IMR-90 (cell line): Measurements from ENCODE around the gene TAOK1. TPM values are rescaled to one million over a fixed set of nuclear protein-coding genes. Genes with fewer than 3 reads are reported as not detected.

Experiments
- ATAC-seq: fragments of 200-7000 bp; cut with Tn5 transposase; 2 replicates; pipeline ENCODE4 v1.9.1; 2020; ENCODE audit warnings: low read depth, mild to moderate bottlenecking, moderate library complexity
- BruUV-seq: library from RNA; stranded (reverse); fragments of 400-500 nt; replicated peaks from 2 replicates; lab custom pipeline; 2021; lab: Mats Ljungman, UMichigan
- CTCF ChIA-PET: fragments of 300-600 bp; formaldehyde crosslinking; extraction: SDS; loops from one replicate; lab custom pipeline; 2021; ENCODE audit warnings: antibody characterized with exemption; lab: Yijun Ruan, JAX
- POLR2A ChIA-PET: fragments of 300-600 bp; sonication (Branson Sonifier 250); formaldehyde crosslinking; loops from one replicate; lab custom pipeline; 2022; ENCODE audit warnings: antibody characterized with exemption; ENCODE audit not compliant: unreplicated experiment; lab: Charles Lee
- DNase-seq: peaks from one replicate; pipeline ENCODE4 v3.0.0; 2013
- H2AFZ ChIP-seq: replicated peaks from 2 replicates; pipeline ENCODE3; 2013; ENCODE audit warnings: low read length, mild to moderate bottlenecking; ENCODE audit not compliant: poor library complexity
- H2AK5ac ChIP-seq: 2 replicates; pipeline ENCODE4 v1.6.1; 2013; ENCODE audit warnings: low read depth, low read length, inconsistent platforms
- H2AK9ac ChIP-seq: replicated peaks from 2 replicates; pipeline ENCODE3; 2013; ENCODE audit warnings: mild to moderate bottlenecking, low read depth, low read length, moderate library complexity; ENCODE audit not compliant: poor library complexity
- H2BK120ac ChIP-seq: 2 replicates; pipeline ENCODE4 v1.6.1; 2013; ENCODE audit warnings: low read depth, low read length, inconsistent platforms
- H2BK15ac ChIP-seq: 3 replicates; pipeline ENCODE4 v1.6.1; 2013; ENCODE audit warnings: low read depth, low read length, inconsistent platforms
- H2BK20ac ChIP-seq: 2 replicates; pipeline ENCODE4 v1.6.1; 2013; ENCODE audit warnings: low read depth, mild to moderate bottlenecking, inconsistent platforms, low read length, moderate library complexity
- H2BK5ac ChIP-seq: 2 replicates; pipeline ENCODE4 v1.6.1; 2013; ENCODE audit warnings: mild to moderate bottlenecking, low read depth, low read length, inconsistent platforms; ENCODE audit not compliant: poor library complexity, severe bottlenecking
- H3K14ac ChIP-seq: replicated peaks from 2 replicates; pipeline ENCODE4 v1.6.1; 2013; ENCODE audit warnings: low read depth, low read length, inconsistent platforms
- H3K18ac ChIP-seq: 2 replicates; pipeline ENCODE4 v1.6.1; 2013; ENCODE audit warnings: low read depth, low read length, control low read depth
- H3K23ac ChIP-seq: 2 replicates; pipeline ENCODE4 v1.6.1; 2013; ENCODE audit warnings: low read depth, low read length, inconsistent platforms
- H3K27ac ChIP-seq: 2 replicates; pipeline ENCODE4 v1.5.1; 2013; ENCODE audit warnings: mild to moderate bottlenecking, control low read depth, low read length; ENCODE audit not compliant: insufficient read depth
- H3K27me3 ChIP-seq: 2 replicates; pipeline ENCODE4 v1.6.1; 2013; ENCODE audit warnings: low read length; ENCODE audit not compliant: control insufficient read depth, insufficient read depth
- H3K36me3 ChIP-seq: 2 replicates; pipeline ENCODE4 v1.6.1; 2013; ENCODE audit warnings: low read length, mixed read lengths; ENCODE audit not compliant: control insufficient read depth, insufficient read depth
- H3K4ac ChIP-seq: 2 replicates; pipeline ENCODE4 v1.6.1; 2013; ENCODE audit warnings: low read depth, low read length, inconsistent platforms
- H3K4me1 ChIP-seq: 2 replicates; pipeline ENCODE4 v1.6.1; 2013; ENCODE audit warnings: low read length, mixed read lengths; ENCODE audit not compliant: control insufficient read depth, insufficient read depth
- H3K4me2 ChIP-seq: 2 replicates; pipeline ENCODE4 v1.6.1; 2013; ENCODE audit warnings: low read depth, mild to moderate bottlenecking, control low read depth, low read length, moderate library complexity
- H3K4me3 ChIP-seq: 2 replicates; pipeline ENCODE4 v1.5.1; 2013; ENCODE audit warnings: low read depth, mild to moderate bottlenecking, control low read depth, low read length, moderate library complexity; ENCODE audit not compliant: insufficient read depth
- H3K56ac ChIP-seq: 2 replicates; pipeline ENCODE4 v1.6.1; 2013; ENCODE audit warnings: low read length, inconsistent platforms; ENCODE audit not compliant: insufficient read depth; ENCODE audit errors: extremely low read depth
- H3K79me1 ChIP-seq, 2 experiments: 2 replicates each; pipeline ENCODE4 v1.6.1; 2013; ENCODE audit warnings: low read length in 2 of 2, inconsistent platforms in 1 of 2, low read depth in 1 of 2
- H3K9ac ChIP-seq: 2 replicates; pipeline ENCODE4 v1.6.1; 2013; ENCODE audit warnings: low read depth, low read length, control low read depth
- H3K9me1 ChIP-seq: 2 replicates; pipeline ENCODE4 v1.6.1; 2013; ENCODE audit warnings: low read length, inconsistent platforms; ENCODE audit not compliant: insufficient read depth
- H3K9me3 ChIP-seq: 2 replicates; pipeline ENCODE4 v1.6.1; 2013; ENCODE audit warnings: low read length; ENCODE audit not compliant: control insufficient read depth, insufficient read depth
- H4K20me1 ChIP-seq: 2 replicates; pipeline ENCODE4 v1.6.1; 2013; ENCODE audit warnings: low read length, inconsistent platforms; ENCODE audit not compliant: insufficient read depth
- H4K5ac ChIP-seq: 2 replicates; pipeline ENCODE4 v1.6.1; 2013; ENCODE audit warnings: mild to moderate bottlenecking, low read depth, low read length, control low read depth
- H4K8ac ChIP-seq, 2 experiments: 2 replicates each; pipeline ENCODE4 v1.6.1; 2013; ENCODE audit warnings: low read depth in 2 of 2, low read length in 2 of 2, control low read depth in 1 of 2, inconsistent platforms in 1 of 2
- H4K91ac ChIP-seq: 2 replicates; pipeline ENCODE4 v1.6.1; 2013; ENCODE audit warnings: low read depth, low read length, inconsistent platforms; ENCODE audit not compliant: insufficient read depth
- POLR2A ChIP-seq: IDR thresholded peaks from 2 replicates; pipeline ENCODE4 v1.6.1; 2012; ENCODE audit warnings: mild to moderate bottlenecking, low read depth, low read length
- WGBS, 2 experiments: methylation state at CpG; one replicate each; pipeline versions ENCODE4 v1.1.5 to v1.1.7; 2013; ENCODE audit warnings: missing lambda C conversion rate in 2 of 2; ENCODE audit not compliant: insufficient read length in 1 of 2; ENCODE audit errors: extremely low coverage in 2 of 2; 5-methylcytosine and 5-hydroxymethylcytosine counted together
- dilution Hi-C: fragments of 300-500 bp; cut with HindIII; formaldehyde crosslinking; loops from one replicate; pipeline ENCODE4 v1.14.3; 2018; ENCODE audit warnings: low sequenced_read_pairs; ENCODE audit not compliant: unreplicated experiment
- in situ Hi-C: fragments of 300-500 bp; cut with MboI; formaldehyde crosslinking; loops from 3 replicates; pipeline ENCODE4 v1.14.3; 2019; ENCODE audit warnings: low sequenced_read_pairs, inconsistent platforms, mixed read lengths
- intact Hi-C: fragments of 100-400 bp; cut with micrococcal nuclease; formaldehyde crosslinking; loops from 2 replicates; pipeline ENCODE4 v1.10.0; 2022
- polyA plus RNA-seq, 3 experiments: library from polyadenylated mRNA; depleted of rRNA; stranded (reverse); fragments of >200 nt; gene quantifications; 2 replicates each; pipeline ENCODE4 v1.2.3, GENCODE V29; 2012; ENCODE audit warnings: low replicate concordance in 1 of 3
- total RNA-seq: library from RNA; depleted of rRNA; stranded (reverse); fragments of >200 nt; gene quantifications from 2 replicates; pipeline ENCODE4 v1.2.3, GENCODE V29; 2012

The TAOK1 gene
- total and polyA plus RNA-seq, 2 of the 4 experiments (the other 2 are of a cell fraction): 9.8 to 91.8 TPM

DNA sequence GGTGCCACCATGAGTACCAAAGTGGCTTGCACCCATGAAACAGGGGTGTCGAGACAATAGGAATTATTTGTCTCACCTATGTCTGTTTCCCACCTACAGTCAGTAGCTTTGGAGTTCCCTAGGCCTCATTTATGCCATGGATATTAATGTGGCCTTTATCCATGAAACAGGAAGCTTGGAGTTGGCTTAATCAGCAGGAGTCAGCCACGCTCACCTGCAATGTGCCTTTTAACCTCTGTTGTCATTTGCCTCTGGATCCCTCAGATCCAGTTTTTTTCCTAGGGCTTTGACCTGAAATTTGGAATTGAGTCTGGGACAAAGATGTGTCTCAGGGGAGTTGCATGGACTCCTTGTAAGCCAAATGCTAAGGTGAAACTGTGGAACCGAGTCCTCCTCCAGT lies 44.4 kb downstream of the TAOK1 start:
- Histone ChIP-seq H2BK20ac (no peak overlapping the region), H2AK9ac (no peak overlapping the region), H3K4me3 (no peak overlapping the region), H3K4ac (no peak overlapping the region), H4K20me1 (peaks cover 84% of the 10 kb centered on the region), H3K27ac (no peak overlapping the region), H3K4me2 (no peak overlapping the region), H2AFZ (no peak overlapping the region), H3K9me3 (no peaks in the 10 kb centered on the region), H3K23ac (no peak overlapping the region), H3K4me1 (peaks cover 4% of the 10 kb centered on the region), H3K56ac (no peak overlapping the region), H4K91ac (no peak overlapping the region), H2AK5ac (no peak overlapping the region), H3K9ac (no peak overlapping the region), H2BK120ac (no peak overlapping the region), H3K14ac (no peak overlapping the region), H3K27me3 (no peaks in the 10 kb centered on the region), H4K5ac (no peak overlapping the region), H2BK15ac (no peak overlapping the region), H3K18ac (no peak overlapping the region), H4K8ac (no peak overlapping the region), H2BK5ac (no peak overlapping the region), H3K9me1 (peaks cover 13% of the 10 kb centered on the region), H3K79me1 (peaks cover 10 to 73% of the 10 kb centered on the region in 2 experiments; a peak in 3 of 4 replicates), H3K36me3 (peaks cover 2% of the 10 kb centered on the region; the same call in 1 of the 2 replicates)
- no TSS peak for BruUV-seq
- no peak for ATAC-seq
- in situ Hi-C loops: no loop called here
- no peak for DNase-seq
- no peak for TF ChIP-seq POLR2A
- ChIA-PET POLR2A (no interaction called here), CTCF (no interaction called here)
- dilution Hi-C loops: no loop called here
- intact Hi-C loops: no loop called here
- WGBS, 2 experiments: 83% methylated on average over 1 of the region's 3 CpGs; no CpG with 5 or more reads in 1 of the 2 experiments
